ENCODE data around the gene SH3PXD2A.
"Not testable (repeated sequence)": the region's sequence is repeated elsewhere in the genome, so short reads cannot be mapped to it uniquely, and the experiment has no call there.

Gene SH3PXD2A

GRCh38 chr10:103614306-103615158 is 240.8 kb downstream of the SH3PXD2A start:
- DNase-seq: no peak

DNA sequence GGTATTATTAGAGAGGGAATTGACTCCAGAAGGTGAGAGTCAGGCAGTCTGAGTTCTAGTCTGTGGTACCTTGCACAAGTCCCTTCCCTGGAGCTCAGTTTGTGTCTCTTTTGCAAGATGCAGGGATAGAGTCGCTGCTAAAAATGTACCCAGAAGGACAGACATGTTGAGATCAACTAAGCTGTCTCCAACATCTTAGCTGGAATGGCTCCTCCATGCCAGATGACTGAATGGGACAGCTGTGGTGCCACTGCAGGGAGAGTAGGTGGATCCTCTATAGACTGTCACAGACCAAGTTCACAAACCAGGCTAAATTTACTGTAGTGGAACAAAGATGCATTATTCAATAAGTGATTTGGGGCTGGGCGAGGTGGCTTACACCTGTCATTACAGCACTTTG is 241.8 kb downstream of the SH3PXD2A start:
- DNase-seq: no peak

DNA sequence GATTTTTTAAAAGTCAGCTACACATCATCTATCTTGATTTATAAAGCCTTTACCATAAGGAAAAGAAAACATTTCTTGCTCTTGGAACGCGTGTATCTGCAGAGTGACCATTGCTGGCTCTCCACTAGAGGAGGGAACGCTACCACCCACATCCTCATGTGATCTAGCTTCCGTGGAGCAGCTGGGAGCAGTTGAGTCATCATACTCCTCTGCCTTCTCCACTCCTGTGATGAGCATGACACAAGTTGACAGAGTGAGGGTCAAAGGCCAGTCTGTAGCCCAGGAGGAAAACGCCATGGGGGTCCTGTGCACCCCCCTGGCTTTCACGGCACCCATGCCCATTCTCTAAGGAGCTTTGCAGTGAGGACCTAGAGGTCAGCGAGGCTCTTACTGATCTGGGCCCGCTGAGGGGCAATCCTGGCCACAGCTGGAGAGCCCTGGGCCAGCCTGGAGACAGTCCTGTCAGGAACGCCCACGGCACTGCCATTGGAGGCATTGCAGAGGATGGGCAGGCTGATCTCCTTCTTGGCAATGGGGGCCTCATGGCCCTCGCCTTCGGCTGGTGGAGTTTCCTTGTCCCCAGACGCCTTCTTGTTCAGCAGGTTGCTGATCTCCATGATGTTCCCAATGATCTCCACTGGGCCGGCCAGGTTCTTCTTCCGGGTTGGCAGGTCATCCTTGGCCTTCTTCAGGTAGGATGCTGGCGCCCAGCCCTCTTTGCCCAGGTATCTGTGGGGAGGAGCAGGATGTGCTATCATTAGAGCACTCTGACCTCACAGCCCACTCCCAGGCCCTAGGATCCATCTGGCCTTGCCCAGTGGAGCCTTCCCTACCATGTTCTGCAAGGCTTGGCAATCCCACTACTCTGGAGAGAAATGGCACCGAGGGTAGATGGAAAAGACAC is 242.7 kb downstream of the SH3PXD2A start:
- DNase-seq: no peak

- no peak for DNase-seq
Measured at GRCh38 chr10:103610921-103611511, 244.4 kb downstream of the SH3PXD2A start.

GRCh38 chr10:103610083-103610472 is 245.3 kb downstream of the SH3PXD2A start:
- no peak for DNase-seq

GRCh38 chr10:103609231-103610082 is 245.9 kb downstream of the SH3PXD2A start:
- DNase-seq: no peak

DNA sequence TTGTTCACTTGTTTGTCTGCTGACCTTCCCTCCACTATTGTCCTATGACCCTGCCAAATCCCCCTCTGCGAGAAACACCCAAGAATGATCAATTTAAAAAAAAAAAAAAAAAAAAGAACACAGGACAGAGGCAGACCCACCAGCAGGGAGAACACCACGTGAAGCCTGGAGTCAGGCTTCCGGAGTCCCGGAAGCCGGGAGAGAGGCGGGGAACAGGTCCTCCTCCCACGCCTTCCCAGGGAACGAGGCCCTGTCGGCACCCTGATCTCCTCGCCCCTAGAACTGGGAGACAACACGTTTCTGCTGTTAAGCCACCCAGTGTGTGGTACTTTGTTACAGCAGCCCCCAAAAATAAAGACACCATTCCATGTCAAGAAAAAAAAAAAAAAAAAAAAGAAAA is 247.3 kb downstream of the SH3PXD2A start:
- not testable (repeated sequence) for DNase-seq

GRCh38 chr10:103607051-103607450 is 248.3 kb downstream of the SH3PXD2A start:
- DNase-seq: not testable (repeated sequence)

GRCh38 chr10:103606097-103606438 is 249.3 kb downstream of the SH3PXD2A start:
- not testable (repeated sequence) for DNase-seq

DNA sequence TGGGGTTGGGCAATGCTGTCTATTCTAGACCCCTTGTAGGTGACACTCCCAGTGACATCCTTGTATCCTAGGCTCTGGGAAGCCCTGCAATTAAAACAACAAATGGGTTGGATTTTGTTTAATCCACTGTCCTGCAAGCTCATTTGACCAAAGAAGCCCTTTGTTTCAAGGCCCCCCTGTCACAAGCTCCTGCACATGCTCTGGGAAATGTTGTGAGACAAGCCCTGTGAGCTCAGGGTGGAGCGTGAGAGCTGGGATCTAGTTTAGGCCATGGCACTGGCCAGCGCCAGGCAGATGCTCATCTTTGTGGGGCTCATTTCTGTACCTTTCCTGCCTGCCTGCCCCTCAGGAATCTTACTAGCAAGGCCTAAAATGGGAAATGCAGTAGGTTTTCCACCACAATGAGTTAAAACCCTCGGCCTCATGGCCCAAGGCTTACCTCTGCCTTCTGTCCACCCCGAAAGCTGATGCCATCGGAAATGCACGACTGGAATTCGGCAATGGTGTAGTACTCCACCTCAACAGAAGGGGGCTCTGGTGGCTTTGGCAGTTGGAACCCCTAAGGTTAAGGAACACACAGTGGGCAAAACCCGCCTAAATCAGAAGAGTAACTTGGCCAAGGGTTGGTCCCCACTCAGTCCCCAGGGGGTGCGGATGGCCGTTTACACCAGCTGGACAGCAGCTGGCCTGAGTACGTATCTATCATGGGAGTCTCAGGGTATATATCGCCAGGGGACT is 249.8 kb downstream of the SH3PXD2A start:
- DNase-seq: peak; percentile 36

DNA sequence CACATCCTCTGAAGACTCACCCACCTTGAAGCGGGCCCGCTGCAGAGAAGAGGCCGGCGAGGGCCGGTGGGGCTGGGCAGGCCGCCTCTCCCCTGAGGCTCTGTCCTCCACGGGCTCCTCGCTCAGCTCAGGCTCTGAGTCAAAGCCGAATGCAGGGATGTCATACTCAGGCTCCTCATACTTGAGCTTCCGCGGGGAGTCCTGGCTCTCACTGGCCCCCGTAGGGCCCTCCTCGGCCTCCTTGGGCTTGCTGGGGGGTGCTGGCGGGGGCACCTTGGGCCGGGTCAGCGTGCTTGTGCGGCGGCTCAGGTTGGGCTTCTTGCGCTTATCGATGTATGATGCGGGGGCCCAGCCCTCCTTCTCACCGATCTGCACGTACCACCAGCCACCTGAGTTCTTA is 252.0 kb downstream of the SH3PXD2A start:
- no peak for DNase-seq

DNA sequence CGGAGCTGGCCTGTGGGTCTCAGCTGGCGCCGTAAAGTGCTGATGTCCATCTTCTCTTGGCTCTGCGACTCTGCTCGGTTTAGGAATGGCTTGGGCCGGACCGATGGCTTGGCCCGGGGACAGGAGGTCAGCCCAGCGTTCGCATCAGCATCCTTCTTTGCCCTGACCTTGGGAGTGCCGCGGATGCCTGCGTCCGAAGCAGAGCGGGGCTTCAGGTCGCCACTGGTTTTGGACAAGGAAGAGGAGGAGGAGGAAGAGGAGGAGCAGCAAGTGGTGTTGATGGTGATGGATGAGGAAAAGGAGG is 252.6 kb downstream of the SH3PXD2A start:
- DNase-seq: no peak

DNA sequence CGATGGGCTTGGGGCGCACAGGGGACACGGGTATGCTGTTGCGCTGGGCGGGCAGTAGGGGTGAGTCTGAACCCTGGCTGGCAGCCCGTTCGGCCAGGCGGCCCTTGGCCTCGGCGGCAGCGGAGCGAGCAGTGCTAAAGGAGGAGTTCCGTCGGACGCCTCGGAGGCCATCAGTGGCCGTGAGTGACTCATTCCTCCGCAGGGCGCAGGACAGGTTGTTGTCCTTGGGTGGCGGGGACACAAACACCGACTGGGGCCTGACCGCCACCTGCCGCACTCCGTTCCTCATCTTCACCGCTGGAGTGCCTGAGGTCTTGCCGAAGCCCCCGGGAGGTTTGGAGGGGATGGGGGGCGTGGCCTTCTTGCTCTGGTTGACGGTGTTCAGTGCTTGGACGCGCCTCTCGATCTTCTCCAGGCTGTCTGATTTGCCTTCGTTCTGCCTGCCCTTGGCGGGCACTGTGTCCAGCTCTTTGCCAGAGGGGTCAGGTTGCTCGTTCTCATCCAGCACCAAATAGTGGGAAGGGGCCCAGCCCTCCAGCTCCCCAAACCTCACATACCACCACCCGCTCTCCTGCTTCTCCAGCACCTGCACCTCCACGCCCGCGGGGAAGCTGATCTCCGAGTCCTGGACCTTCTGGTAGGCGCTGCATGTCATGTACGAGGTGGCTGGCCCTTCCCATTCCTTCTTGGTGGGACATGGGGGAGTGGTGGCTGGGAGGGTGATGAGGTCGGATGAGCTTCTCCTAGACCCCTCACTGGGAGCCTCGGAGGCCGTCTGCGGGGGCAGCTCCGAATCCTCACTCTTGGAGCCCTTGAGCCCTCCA is 253.1 kb downstream of the SH3PXD2A start:
- no peak for DNase-seq

GRCh38 chr10:103600956-103601569 is 254.3 kb downstream of the SH3PXD2A start:
- DNase-seq: no peak

DNA sequence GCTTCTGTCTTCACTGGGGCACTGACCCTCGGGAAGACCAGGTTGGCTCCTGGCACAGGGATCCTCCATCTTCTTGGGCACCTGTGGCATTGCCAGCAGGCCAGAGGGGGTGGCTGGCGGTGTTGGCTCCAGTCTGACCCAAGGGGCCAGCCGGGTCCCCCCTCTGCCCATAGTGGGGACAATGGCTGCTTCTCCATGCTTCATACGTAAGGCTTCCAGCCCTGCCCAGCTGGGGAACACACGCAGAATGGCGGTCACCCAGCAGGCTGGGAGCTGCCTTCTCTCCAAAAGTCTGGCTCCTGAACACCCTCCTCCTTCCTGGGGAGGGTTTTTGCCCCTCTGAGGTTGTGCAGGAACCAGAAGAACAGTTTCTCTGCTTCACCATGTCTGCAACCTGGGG is 255.1 kb downstream of the SH3PXD2A start:
- DNase-seq: no peak

DNA sequence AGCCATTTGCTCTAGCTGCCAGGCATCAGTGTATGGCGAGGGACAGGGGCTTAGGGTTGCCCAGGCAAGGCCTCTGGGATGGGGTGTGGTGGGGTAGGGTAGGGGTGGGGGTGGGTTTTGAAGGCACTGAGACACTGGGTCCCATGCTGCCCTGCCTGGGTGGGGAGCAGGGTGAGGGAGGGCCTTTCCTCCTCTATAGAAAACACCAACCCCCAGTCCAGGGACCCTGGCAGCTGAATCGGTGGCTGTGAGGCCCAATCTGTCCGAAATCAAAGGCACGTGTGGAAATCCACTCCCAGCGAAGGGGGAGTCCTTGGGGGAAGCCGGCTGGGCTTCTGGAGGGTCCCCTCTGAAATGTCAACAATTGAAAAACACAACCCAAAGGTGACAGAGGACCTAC is 255.5 kb downstream of the SH3PXD2A start:
- no peak for DNase-seq

DNA sequence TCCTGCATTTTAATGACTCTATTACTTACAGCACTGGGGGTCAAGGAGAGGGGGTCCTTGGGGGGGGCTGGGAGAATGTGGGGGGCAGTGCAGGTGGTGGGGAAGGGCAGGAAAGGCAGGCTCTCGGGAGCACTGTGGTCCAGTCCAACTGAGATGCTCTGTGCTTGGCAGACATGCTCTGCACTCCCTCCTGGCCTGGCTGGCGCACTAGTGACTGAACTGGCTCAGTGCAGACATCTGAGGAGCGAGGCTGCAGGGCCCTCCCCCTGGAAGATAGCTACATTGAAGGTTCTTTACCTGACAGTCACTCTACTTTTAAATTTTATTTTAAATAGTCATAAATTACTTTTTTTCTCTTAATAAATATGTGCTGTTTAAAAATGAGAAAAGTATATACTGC is 256.2 kb downstream of the SH3PXD2A start:
- no peak for DNase-seq

DNA sequence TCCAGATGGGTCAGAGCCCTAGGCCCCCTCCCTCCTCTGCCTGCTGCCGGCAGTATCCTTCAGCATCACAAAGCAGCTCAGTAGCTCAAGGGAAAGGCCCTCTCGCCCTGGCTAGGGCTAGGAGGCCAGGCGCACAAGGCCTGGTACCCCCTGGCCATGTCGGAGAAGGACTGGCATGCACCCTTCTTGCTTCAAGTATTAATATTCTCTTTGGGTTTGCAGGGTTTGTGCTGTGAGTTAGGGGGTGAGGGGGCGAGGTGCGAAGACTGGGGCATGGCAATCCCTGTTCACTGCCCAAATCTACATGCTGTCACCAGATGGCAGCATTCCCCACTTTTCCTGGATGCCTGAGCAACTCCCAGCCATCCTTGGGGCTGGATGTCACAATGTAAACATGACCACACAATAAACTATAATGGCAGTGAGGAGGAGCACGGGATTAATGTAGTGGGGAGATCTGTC is 256.7 kb downstream of the SH3PXD2A start:
- no peak for DNase-seq

DNA sequence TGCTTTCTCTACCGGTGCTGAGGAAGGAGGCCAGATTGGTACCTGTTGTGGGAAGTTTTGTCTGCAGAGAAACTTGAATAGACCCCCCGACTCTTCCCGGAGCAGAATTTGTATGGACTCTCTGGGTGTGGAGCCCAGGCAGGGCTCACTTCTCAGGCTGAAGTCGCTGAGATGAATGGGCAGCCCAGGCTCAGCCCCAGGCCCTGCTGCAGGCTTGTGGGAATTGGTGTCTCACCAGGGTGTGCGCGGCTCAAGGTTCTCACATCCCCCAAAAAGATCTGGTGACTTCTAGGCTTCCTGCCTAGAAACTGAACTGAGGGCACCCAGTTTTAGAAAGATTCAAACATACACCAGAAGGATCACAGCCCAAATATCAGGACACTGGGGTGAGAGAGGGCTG is 258.4 kb downstream of the SH3PXD2A start:
- no peak for DNase-seq

DNA sequence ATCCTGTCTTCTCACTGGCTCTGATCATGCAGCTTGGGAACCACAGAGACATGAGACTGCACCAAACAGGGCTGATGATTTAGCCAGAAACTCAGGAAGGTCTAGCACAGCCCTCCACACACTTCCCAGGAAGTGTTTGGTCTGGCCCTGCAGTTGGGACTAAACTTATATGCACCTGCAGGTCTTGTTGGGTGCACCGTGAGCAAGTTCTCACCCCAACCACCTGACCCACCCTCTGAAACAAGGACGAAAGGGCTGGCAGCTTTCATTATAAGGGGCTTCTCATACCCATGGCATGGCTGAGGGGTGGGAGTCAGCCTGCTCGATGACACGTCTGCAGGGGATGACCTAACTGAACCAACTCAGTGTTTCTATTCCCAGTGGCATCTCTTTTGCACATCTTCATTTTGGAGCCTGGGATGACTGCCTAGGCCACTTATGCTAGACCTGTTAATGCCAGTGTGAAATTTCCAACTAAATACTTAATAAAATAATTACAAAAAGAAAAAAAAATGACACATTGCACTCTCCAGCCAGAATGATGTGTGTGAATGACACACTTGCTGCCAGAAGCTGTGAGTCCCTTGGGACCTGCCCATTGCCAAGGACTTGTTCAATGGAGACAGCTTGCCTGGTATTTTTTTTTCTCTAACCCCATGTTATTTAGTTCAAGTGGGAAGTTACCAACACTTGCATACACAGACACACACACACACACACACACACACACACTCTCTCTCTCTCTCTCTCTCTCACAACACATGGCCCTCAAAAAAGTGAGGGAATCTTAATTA is 259.2 kb downstream of the SH3PXD2A start:
- DNase-seq: no peak
